ENCODE data around the gene PDE4D. TPM values are rescaled to one million over a fixed set of nuclear protein-coding genes. Genes with fewer than 3 reads are reported as not detected.

Gene PDE4D
- total RNA-seq, 1 experiment from 2014 or later, result 2.1 TPM

DNA sequence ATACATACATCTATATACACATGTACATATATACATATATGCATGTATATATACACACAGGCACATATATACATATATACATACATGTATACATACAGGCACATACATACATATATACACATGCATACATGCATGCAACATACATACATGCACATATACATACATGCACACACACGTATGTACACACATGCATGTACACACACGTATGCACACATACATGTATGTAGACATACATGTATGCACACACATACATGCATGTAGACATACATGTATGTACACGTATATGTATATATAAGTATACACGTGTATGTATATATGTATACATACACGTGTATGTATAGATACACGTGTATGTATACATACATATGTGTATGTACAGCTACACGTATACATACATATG lies 693.7 kb downstream of the PDE4D start:
- no peak overlapping the region for H3K27ac Mint-ChIP-seq

More for the DNA sequence above, 693.7 kb downstream of the PDE4D start:
- H2BK12ac ChIP-seq (ENCODE audit: insufficient read length, low read depth, low read length), result no peak overlapping the region
- no peak overlapping the region for H2BK120ac ChIP-seq (ENCODE audit: low read depth, low read length, poor library complexity, severe bottlenecking)
- no peak overlapping the region for H2BK15ac ChIP-seq (ENCODE audit: low read depth, low read length)
- H3K4ac ChIP-seq (ENCODE audit: low read depth, low read length), result no peak overlapping the region
- no peaks in the 10 kb centered on the region; the same call in none of the 2 replicates for H3K27me3 Mint-ChIP-seq (ENCODE audit: low read depth)
- no peak overlapping the region for H2AK5ac ChIP-seq (ENCODE audit: insufficient read length, low read length)
- H3K23ac ChIP-seq (ENCODE audit: insufficient read length, low read depth, low read length), result no peak overlapping the region
- H3K36me3 Mint-ChIP-seq (ENCODE audit: insufficient read depth in 1 of 3, low read depth in 3 of 3), result no peaks in the 10 kb centered on the region
- H4K91ac ChIP-seq (ENCODE audit: insufficient read length, low read depth, low read length), result no peak overlapping the region
- no peak overlapping the region for H3K4me2 ChIP-seq (ENCODE audit: insufficient read depth, insufficient read length, low read length)
- H3K4me3 Mint-ChIP-seq, result no peak overlapping the region
- WGBS (ENCODE audit: extremely low coverage, insufficient read length, low lambda C conversion rate), result no CpG with 5 or more reads among the region's 7 CpGs
- H3T11ph ChIP-seq (ENCODE audit: low read length), result no peak overlapping the region
- H3K14ac ChIP-seq (ENCODE audit: insufficient read depth, low read length), result no peak overlapping the region
- H2BK5ac ChIP-seq (ENCODE audit: insufficient read length, low read length), result no peak overlapping the region
- TF ChIP-seq, protein P1, sequence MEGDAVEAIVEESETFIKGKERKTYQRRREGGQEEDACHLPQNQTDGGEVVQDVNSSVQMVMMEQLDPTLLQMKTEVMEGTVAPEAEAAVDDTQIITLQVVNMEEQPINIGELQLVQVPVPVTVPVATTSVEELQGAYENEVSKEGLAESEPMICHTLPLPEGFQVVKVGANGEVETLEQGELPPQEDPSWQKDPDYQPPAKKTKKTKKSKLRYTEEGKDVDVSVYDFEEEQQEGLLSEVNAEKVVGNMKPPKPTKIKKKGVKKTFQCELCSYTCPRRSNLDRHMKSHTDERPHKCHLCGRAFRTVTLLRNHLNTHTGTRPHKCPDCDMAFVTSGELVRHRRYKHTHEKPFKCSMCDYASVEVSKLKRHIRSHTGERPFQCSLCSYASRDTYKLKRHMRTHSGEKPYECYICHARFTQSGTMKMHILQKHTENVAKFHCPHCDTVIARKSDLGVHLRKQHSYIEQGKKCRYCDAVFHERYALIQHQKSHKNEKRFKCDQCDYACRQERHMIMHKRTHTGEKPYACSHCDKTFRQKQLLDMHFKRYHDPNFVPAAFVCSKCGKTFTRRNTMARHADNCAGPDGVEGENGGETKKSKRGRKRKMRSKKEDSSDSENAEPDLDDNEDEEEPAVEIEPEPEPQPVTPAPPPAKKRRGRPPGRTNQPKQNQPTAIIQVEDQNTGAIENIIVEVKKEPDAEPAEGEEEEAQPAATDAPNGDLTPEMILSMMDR (conservative IDR thresholded peaks at IDR 0.05), result no peak
- no peaks in the 10 kb centered on the region for H3K4me1 ChIP-seq (ENCODE audit: insufficient read depth, low read length)
- no peak overlapping the region for H4K5ac ChIP-seq (ENCODE audit: insufficient read length, low read depth, low read length)
- no peak overlapping the region for H2BK20ac ChIP-seq (ENCODE audit: low read depth, low read length, poor library complexity, severe bottlenecking)
- H3K9ac ChIP-seq (ENCODE audit: extremely low read depth, insufficient read length, low read length), result no peak overlapping the region
- DNase-seq, result no peak
- no peak overlapping the region for H3K27ac ChIP-seq (ENCODE audit: insufficient read length, low read depth, low read length)
- H4K20me1 ChIP-seq (ENCODE audit: control insufficient read depth, insufficient read depth, insufficient read length), result no peaks in the 10 kb centered on the region
- H3K56ac ChIP-seq (ENCODE audit: insufficient read length, low read depth, low read length), result no peak overlapping the region
- H3K9me3 Mint-ChIP-seq, result no peaks in the 10 kb centered on the region; a peak in 1 of 5 replicates
- no peaks in the 10 kb centered on the region for H3K79me2 ChIP-seq (ENCODE audit: insufficient read depth, low read length)
- no peaks in the 10 kb centered on the region for H3K4me1 Mint-ChIP-seq
- no peak overlapping the region for H2AFZ ChIP-seq (ENCODE audit: low read length)
- no peaks in the 10 kb centered on the region for H3K79me1 ChIP-seq (ENCODE audit: insufficient read depth, low read depth, low read length, poor library complexity, severe bottlenecking)
- no peaks in the 10 kb centered on the region for H3K9me3 ChIP-seq (ENCODE audit: control insufficient read depth, low read depth, low read length)
- no peaks in the 10 kb centered on the region for H3K23me2 ChIP-seq (ENCODE audit: insufficient read length, low read depth, low read length, poor library complexity, severe bottlenecking)
- no peak overlapping the region for H3K18ac ChIP-seq (ENCODE audit: insufficient read length, low read depth, low read length)
- no peak overlapping the region for H4K8ac ChIP-seq (replicated peaks; ENCODE audit: insufficient read length, low read depth, low read length)
- H3K27me3 ChIP-seq (ENCODE audit: insufficient read depth, low read length), result no peaks in the 10 kb centered on the region
